HUDEP-2 (cell line): ENCODE results near the gene CENPT.

Experiments
- DNase-seq, 76 experiments: peaks; one replicate each; lab custom pipeline; 2025; ENCODE audit not compliant: unreplicated experiment in 76 of 76; lab: John Stamatoyannopoulos, UW

The CENPT gene

GRCh38 chr16:67822511-67822910 lies 25.0 kb downstream of the CENPT start:
- no peak for DNase-seq

GRCh38 chr16:67820608-67821259 lies 26.8 kb downstream of the CENPT start:
- no peak for DNase-seq

- peak in 1 of 76 experiments; percentile 11 for DNase-seq
These were observed 32.9 kb downstream of the CENPT start for GRCh38 chr16:67814567-67814966.

- DNase-seq: no peak
These were observed 35.6 kb downstream of the CENPT start for GRCh38 chr16:67811899-67812298.

GRCh38 chr16:67807148-67807682 lies 40.3 kb downstream of the CENPT start:
- DNase-seq: no peak

GRCh38 chr16:67806428-67807147 lies 40.9 kb downstream of the CENPT start, which contains the start of the genes RANBP10 and TSNAXIP1:
TSS of gene RANBP10 (minus strand) at chr16:67806560. CDS start at chr16:67806536, 24 bp downstream.
TSS of gene TSNAXIP1 (plus strand) at chr16:67806889. CDS start at chr16:67807150, 261 bp downstream.
- peak; percentile 78 to 99 (median 96) for DNase-seq

GRCh38 chr16:67805718-67806427 lies 41.6 kb downstream of the CENPT start:
- DNase-seq: peak in 2 of 76 experiments; percentile 20 to 72

GRCh38 chr16:67804853-67805542 lies 42.5 kb downstream of the CENPT start:
- no peak for DNase-seq

GRCh38 chr16:67803894-67804293 lies 43.6 kb downstream of the CENPT start:
- DNase-seq: no peak

GRCh38 chr16:67801883-67802282 lies 45.6 kb downstream of the CENPT start:
- DNase-seq: no peak

GRCh38 chr16:67801241-67801640 lies 46.3 kb downstream of the CENPT start:
- DNase-seq: peak in 6 of 76 experiments; percentile 4 to 18 (median 12)

- DNase-seq: peak in 73 of 76 experiments; percentile 22 to 95 (median 76)
These were observed 47.1 kb downstream of the CENPT start for GRCh38 chr16:67800338-67800926.

- DNase-seq: peak in 26 of 76 experiments; percentile 7 to 62 (median 26)
These were observed 51.3 kb downstream of the CENPT start for GRCh38 chr16:67796099-67796718.

- DNase-seq: no peak
These were observed 57.4 kb downstream of the CENPT start for GRCh38 chr16:67790071-67790470.

GRCh38 chr16:67786491-67786890 lies 61.0 kb downstream of the CENPT start:
- DNase-seq: no peak

GRCh38 chr16:67783353-67783725 lies 64.2 kb downstream of the CENPT start:
- DNase-seq: no peak

- no peak for DNase-seq
These were observed 64.7 kb downstream of the CENPT start for GRCh38 chr16:67782567-67783352.

- peak in 72 of 76 experiments; percentile 21 to 88 (median 64) for DNase-seq
These were observed 66.0 kb downstream of the CENPT start for GRCh38 chr16:67781565-67781921.
